IPS-NIHi7 (cell line): ENCODE results near the gene UBL5.
"Not testable (repeated sequence)": the region's sequence is repeated elsewhere in the genome, so short reads cannot be mapped to it uniquely, and the experiment has no call there.

Experiments used
- DNase-seq: peaks from one replicate; pipeline ENCODE4 v3.0.0; 2012; ENCODE audit warnings: mixed read lengths; ENCODE audit errors: extremely low spot score

UBL5 gene

DNA sequence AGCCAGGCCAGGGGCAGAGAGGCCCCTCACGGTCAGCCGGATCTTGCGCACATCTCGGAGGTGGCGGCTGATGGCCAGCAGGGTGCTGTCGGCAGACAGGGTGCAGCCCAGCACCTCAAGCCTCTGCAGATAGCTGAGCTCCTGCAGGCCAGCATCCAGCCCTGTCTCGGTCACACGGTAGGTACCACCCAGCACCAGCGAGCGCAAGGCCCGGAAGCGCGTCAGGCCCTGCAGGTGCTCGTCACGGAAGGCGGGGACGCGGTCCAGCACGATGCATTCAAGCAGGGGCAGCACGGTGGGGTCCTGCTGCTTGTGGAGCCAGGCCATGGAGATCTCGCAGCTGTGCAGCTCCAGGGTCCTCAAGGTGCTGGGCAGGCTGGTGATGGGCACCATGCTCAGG is 16.6 kb upstream of the UBL5 start:
- no peak for DNase-seq

DNA sequence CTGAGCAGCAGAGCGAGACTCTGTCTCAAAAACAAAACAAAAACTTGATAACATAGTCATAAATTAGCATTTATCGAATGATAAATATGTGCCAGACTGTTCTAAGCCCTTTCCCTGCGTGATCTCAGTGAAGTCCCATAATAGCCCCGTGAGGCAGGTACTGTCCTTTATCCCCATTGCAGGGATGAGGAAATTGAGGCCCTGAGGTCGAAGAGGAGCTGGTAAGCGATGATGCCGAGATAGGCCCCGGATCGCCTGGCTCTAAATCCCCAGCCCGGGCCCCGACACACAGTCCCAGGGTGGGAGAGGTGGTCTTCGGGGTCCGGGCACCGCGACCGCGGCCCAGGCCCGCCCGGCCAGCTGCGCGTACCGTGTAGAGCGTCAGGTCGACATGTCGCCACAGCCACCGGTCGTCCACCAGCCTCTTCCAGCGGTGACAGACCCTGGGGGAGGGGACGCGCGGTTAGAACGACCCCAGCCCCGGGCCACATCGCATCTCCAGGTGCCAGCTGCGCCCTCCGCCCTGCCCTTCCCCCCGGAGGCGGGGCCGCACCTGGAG is 9.5 kb upstream of the UBL5 start:
- no peak for DNase-seq

DNA sequence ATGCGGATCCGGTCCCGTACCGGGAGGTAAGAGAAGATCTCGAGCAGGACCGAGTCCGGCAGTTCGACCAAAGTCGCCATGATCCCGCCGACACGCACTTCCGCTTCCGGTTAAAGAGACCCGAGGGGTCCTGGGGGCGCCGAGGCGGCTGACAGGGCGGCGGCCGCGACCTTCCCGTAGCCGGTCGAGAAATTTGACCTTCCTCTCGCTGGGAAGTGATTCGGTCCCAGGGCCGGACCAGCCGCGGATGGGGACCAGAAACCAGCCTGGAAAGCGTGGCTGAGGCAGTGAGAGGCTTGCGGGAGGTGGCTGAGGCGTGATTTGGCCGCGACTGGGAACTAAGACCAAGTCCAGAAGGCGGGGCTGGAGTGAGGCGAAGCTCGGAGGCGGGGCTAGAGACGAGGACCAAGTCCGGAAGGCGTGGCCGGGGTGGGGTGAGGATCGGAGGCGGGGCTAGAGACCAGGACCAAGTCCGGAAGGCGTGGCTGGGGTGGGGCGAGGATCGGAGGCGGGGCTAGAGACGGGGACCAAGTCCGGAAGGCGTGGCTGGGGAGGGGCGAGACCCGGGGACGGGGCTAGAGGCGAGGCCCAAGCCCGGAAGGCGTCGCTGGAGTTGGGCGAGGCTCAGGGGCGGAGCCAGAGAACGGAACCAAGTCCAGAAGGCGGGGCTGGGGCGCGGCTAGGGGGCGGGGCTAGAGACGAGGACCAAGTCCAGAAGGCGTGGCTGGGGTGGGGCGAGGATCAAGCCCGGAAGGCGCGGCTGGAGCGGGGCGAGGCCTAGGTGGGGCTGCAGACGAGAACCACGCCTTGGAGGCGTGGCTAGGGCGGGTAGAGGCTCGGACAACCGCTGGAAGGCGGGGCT is 8.8 kb upstream of the UBL5 start, which contains the start of gene FBXL12:
Gene FBXL12 (minus strand): TSS at position 346 of the 862 bp plus-strand sequence. CDS start 266 bp downstream, at position 80.
- DNase-seq = peak; percentile 92

DNA sequence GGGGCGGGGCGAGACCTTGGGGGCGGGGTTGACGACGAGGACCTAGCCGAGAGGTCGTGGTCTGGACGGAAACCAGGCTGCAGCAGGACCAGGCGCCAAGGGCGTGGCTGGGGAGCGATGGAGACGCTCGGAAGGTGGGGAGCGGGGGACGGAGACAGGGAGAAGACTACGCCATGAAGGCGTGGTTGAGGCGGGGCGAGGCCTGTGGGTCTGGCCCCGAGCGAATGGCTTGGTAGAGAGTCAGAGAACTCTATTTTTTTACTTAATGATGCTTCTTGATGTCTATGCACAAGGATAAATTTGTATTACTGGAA is 8.2 kb upstream of the UBL5 start:
- no peak for DNase-seq

DNA sequence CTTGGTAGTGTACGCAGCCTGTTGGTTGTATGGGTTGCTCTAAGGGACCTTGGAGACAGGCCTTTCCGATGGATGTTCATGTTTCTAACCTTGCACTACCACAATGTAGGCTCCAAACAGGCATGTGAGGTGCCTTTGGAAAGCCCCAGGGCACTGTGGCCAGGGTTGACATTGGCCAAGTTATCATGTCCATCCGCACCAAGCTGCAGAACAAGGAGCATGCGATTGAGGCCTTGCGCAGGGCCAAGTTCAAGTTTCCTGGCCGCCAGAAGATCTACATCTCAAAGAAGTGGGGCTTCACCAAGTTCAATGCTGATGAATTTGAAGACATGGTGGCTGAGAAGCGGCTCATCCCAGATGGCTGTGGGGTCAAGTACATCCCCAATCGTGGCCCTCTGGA is 7.7 kb upstream of the UBL5 start:
- DNase-seq = not testable (repeated sequence)

DNA sequence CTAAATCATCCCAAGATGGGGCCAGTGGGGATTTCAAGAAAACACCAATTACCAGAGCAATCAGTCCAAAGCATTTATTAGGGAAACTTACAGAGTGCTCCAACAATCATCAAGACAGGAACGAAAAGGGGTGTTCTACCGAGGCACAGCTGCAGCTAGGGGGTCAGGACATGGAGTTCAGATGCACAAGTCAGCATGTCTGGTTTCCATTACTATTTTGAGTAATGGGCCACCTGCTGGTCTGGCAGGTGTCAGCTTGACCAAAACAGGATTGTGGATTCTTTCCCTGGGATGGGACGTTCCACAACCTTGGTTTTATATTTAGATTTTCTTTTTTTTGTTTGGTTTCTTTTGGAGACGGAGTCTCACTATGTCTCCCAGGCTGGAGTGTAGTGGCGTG is 3.9 kb upstream of the UBL5 start:
- DNase-seq = no peak

DNA sequence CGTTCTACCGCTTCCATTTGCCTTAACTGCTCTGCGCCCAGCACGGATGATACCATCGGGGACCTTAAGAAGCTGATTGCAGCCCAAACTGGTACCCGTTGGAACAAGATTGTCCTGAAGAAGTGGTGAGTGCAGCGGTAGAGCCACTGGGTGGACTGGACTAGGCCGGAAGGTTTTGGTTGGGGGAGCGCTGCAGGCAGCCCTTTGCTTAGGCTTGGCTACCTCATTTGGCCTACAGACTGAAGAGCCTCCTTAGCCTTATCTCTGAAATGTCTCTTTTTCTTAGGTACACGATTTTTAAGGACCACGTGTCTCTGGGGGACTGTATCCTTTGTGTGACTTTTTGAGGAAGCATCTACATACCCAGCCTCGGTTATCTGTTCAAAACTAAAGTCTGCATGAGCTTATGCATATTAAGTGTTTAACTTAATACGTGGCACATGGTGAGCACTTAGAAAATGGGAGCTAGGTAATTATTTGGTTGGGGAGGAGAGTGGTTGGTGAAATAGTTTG is 889 bp downstream of the UBL5 start:
- no peak for DNase-seq

DNA sequence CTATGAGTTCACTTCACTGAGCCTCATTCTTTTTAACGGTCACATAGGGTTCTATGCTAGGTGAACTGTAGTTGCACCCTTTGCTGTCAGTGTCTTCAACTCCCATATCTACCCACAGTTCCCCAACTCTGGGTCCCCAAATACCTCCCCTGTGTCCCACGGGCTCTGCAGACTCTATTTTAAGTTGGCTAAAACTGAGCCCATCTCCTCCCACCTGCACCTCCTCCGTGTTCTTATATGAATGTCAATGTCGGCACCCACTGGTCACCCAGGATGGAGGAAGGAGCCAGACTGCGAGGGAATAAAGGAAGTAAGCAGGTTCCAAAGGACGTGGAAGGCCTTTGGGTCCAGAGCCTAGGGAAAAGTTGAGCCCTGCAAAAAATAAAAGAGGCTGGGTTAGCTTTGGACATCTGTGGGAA is 6.6 kb downstream of the UBL5 start:
- no peak for DNase-seq

DNA sequence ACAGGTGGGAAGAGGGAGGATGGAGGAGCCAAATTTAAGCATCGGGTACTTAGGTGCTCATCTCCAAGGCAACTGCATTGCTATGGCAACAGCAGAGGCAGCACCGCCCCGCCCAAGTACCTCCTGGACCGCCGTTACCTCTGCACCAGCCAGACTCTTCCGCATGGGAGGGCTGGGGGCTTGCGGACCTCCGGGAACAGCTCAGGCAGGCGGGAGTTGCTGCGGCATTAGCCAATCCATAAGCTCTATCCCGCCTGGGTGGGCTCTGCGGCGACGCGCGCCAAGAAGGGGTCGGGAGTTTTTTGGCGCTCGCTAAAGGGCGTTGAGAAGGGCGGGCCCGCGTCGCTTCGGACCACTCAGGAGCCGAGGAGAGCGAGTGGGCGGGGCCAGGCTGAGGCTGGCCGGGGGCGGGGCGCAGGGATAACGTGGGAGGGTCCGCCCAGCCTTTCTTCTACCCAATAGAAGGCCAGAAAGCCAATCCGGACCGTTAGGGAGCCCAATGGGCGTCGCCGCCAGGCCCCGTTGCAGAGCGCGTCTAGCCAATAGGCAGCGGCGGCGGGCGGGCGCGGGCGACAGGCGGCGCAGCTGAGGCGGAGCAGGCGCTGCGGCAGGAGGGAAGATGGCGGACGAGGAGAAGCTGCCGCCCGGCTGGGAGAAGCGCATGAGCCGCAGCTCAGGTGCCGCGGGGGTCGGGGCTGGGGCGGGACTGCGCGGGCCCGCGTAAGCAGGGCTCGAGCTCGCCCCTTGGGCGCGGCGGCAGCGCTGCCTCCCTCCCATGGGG is 7.2 kb downstream of the UBL5 start, which contains the start of gene PIN1:
Gene PIN1 (plus strand): TSS at position 593 of the 781 bp plus-strand sequence. CDS start 27 bp downstream, at position 620.
- peak; percentile 99 for DNase-seq

DNA sequence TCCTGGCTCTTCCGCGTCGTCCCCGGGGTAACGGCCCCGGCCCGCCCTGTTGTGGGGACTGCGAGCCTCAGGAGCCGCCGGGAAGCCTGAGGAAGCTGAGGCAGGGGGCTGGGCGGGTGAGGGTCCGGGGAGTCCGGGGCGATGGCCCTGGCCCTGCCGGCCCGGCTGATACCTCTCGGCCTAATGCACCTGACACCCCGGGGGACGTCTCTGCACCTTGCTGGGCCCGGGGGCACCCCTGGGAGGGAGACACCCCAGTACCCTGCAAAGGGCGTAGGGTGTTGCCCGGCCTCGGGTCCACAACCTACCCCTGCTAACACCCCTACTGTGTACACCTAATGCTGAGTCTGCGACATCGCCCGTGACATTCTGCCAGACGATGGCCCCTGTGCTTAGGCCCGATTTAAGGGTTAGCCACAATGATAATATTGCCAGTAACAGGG is 7.8 kb downstream of the UBL5 start:
- DNase-seq = no peak

DNA sequence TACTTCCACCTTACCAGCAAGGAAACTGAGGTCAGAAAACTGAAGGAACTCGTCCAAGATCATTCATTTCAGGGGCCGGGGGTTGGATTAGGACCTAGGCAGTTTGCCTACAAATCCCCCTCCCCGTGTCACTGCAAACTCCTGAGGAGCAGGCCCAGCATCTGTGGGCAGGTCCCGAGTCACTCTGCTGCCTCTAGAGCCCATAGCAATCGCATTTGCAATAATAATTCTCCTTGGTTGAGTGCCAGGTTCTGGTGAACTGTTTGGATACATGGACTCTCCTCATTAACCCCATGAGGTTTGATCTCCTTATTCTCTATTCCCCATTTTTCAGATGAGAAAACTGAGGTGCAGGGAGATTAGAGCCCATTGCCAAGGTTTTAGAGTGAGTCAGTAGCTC is 8.3 kb downstream of the UBL5 start:
- no peak for DNase-seq

DNA sequence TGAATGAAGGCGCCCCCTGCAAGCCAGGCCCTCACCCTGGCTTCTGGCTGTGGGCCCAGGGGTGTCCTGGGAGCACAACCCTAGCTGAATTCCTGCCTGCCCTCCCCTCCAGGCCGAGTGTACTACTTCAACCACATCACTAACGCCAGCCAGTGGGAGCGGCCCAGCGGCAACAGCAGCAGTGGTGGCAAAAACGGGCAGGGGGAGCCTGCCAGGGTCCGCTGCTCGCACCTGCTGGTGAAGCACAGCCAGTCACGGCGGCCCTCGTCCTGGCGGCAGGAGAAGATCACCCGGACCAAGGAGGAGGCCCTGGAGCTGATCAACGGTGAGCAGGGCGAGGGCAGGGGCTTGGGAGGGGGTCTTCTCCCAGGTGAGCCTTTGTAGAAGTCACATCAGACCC is 10.6 kb downstream of the UBL5 start:
- no peak for DNase-seq

DNA sequence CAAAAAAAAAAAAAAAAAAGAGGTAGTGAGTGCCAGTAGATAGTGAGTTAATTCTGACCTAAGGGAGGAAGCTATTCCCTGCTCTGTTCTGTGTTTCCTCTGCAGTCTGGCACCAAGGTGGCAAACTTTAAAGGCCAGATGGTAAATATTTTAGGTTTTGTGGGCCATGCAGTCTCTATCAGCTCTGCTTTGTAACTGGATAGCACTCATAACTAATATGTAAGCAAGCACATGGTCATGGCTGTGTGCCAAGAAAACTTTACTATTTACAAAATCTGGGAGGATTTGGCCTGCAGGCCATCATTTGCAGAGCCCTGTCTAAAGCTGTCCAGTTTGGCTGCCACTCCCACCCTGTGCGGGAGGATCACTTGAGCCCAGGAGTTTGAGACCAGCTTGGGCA is 11.7 kb downstream of the UBL5 start:
- no peak for DNase-seq

DNA sequence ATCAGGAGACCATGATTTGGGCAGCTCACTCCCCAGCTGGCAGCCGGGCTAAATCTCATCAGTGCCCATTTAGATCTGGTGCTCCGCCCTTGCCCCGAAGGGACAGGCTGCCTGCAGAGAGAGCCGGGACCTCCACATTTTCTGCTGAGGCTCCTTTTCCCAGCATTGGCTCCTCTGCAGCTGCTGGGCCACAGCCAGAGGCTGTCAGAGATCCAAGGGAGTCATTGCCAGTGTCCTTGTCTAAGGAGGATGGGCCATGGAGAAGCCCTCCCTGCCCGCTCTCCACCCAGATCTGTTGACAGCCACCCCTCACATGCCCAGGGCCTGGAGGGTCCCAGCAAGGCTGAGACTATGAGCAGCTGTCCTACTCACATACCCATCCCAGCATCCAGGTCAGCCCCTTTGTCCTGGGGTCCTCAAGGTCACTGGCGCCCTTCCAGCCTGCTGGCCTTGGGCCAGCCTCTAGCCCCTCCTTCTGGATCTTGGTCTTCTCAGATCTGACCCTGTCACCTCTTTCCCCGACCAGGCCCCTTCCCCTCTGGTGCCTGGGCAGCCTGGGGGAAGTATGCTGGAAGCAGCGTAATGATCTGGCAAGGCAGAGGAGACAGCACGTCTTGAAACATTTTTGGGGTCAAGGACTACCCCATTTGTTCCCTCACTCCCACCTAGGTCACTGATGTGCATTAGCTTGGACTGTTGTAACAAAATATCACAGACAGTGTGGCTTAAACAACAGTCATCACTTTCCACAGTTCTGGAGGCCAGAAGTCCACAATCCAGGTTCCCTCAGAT is 15.3 kb downstream of the UBL5 start:
- DNase-seq = no peak

DNA sequence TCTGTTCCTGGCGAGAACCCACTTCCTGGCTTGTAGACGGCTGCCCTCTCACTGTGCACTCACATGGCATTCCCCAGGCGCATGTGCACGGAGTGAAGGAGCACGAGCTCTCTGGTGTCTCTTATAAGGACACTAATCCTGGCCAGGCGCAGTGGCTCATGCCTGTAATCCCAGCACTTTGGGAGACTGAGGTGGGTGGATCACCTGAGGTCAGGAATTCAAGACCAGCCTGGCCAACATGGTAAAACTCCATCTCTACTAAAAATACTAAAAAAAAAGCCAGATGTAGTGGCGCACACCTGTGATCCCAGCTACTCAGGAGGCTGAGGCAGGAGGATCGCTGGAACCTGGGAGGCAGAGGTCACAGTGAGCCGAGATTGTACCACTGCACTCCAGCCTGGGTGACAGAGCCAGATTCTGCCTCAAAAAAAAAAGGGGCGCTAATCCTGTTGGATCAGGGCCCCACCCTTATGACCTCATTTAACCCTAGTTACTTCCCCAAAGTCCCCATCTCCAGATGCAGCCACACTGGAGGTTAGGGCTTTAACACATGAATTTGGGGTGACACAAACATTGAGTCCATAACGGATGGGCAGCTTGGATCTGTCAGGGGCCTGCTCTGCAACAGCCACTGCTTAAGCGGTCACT is 16.0 kb downstream of the UBL5 start:
- DNase-seq = not testable (repeated sequence)

DNA sequence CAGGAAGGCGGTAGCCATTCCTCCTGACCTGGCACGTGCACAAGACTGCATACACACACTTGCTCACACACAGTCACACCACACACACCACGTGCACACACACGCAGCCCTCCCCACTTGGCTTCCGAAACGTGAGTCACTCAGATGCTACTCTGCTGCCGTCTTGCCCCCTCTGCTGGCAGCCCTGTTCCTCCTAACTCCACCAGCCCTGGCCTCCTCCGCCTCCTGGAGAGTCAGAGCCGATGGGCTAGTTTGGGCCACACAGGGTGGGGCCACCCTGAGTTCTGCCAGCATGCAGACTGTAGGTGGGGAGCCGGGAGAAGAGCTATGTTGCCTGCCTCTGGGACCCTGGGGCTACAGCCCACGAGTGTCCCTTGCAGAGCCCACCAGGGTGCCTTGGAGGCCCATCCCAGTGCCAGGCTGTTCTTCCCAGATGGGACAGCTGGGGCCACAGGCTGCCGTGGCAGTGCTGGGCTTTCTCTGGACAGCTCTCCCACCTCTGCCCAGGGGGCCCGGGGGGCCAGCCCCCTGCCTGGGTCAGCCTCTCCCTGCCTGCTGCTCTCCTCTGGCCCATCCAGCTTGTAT is 19.5 kb downstream of the UBL5 start:
- DNase-seq = peak; percentile 78

DNA sequence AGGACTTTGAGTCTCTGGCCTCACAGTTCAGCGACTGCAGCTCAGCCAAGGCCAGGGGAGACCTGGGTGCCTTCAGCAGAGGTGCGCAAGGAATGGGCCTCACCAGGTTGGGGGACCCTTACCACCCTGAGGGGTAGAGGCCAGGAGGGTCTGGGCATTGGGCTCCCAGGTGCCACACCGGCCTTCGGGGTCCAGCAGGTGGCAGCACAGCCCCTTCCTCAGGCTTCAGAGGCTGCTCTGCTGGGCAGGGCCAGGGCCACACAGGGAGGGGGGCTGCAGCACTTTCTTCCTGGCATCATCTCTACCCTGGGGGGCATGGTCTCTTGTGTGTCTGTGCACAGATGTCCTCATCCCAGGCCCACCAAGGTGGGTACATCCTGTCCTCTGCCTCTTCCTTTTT is 20.3 kb downstream of the UBL5 start:
- peak; percentile 82 for DNase-seq

DNA sequence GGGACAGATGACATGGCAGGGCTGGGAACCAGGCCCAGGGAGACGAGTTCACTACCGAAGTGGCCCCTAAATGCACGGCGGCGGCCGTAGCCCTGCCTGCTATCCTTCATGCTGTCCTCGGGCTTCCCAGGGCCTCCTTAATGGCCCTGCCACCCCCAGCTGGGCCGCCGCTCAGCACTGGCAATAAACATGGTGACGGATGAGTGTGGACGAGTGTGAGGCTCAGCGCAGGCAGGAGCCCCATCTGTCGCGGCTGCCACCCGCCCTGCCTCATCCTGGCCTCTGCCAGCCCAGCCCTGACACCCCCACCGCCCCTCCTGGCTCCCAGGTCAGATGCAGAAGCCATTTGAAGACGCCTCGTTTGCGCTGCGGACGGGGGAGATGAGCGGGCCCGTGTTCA is 21.0 kb downstream of the UBL5 start:
- peak; percentile 7 for DNase-seq

DNA sequence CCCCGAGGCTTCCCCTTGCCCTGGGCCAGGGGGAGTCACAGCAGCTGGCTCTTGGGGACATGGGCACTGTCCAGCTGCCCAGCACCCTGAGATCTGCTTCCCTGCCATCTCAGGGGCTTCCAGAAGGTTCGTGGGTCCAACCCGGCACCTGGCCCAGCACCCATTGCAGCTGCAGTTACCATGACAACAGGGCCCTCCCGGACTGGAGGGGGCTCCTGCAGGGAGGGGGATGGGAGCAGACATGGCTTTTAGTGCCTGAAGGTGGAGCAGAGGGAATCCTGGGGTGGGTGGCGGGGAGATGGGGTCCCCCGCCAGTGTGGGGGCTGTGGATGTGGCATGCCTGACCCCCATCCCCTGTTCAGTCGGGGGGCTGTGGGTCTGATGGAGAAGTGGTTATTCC is 22.1 kb downstream of the UBL5 start:
- peak; percentile 18 for DNase-seq

DNA sequence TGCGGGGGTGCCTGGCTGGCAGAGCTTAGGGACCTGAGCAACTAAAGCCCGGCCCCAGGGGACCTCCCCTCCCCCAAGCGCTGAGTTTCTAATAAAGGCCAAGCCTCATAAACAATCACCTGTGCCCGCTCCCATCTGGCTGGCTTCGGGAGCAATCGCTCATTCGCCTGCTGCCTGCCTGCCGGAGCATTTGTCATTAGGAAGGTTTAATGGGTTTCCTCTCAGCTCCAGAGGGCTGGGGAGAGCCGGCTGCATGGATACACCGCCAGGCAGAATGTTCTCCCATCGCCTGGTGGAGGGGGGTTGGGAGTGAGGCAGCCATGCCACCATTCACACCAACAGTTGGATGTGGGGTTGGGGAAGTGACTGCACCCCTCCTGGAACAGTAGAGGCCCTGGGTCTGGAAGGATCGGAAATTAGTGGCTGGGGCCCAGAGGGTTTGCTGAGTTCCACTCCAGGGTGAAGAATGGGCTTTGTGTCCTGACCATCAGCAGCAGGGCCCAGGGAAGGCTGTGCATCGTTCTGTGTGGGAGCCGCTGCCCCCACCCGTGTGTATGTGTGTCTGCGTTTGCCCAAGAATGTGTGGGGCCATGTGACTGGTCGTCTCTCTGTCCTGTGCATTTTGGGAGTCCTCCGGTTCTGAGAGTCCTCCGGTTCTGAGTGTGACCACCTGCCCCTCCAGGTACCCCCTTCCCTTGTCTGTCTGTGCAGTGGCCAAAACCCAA is 22.7 kb downstream of the UBL5 start:
- no peak for DNase-seq
